Effector CD4-positive, alpha-beta T cell (primary cell): ENCODE data around the gene PRF1.

Experiments
- DNase-seq: peaks from one replicate; pipeline ENCODE4 v3.0.0-alpha.2; 2020

PRF1 gene

DNA sequence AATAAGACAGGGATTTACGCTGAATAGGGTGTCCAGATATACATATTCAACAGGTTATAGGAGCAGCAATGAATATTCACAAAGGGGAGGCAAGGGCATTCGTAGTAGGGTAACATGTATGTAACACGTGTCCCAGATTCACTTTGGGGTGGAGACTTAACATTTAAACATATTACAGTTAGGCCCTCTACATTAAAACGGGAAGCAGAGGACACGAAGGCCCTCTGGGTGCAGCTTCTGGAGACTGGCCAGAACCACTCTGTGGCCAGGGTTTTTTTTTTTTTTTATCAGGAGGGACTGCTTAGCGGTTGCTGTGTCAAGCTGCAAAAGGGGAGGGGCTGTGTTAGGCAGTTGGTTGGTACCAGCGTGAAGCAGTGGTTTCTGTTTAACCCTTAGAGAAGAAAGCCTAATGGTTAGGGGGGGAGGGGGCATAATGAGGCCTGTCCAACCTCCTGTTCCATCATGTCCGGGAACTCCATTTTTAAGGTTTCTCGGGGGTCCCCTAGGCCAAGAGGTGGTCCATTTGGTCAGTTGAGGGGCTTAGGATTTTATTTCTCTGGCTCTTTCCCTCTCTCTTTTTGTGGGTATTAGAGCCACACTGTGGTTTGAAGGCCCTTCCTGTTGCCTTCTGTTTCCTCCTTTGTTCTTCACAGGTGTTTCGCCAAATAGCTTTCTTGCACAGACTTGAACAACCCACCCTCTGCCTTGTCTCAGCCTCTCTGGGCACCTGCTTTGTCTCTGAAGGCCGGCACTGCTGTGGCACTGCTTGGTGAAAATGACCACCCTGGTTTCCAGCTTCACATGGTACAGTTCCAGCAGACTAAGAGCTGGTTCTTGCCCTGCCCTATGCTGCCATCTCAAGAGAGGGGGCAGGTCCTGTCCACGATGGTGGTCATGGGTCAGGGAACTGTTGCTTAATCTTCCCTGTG is 26.4 kb downstream of the PRF1 start:
- no peak for DNase-seq

DNA sequence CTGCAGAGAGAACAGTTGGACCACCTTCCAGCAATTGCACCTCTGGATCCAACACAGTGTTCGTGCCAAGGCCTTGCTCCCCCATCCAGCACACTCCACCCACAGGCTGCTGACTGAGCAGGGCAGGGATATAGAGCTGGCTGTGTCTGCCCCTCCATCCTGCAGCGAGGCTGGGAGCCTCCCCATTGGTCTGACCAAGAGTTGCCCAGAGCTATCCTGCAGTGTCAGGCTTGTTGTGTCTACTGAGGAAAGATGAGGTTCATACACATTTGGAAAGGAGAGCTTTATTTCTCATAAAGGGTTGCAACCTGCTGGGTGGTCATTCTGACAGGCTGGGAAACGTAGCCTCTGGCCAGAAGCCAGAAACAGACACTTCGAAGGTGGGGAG is 27.1 kb downstream of the PRF1 start:
- no peak for DNase-seq

DNA sequence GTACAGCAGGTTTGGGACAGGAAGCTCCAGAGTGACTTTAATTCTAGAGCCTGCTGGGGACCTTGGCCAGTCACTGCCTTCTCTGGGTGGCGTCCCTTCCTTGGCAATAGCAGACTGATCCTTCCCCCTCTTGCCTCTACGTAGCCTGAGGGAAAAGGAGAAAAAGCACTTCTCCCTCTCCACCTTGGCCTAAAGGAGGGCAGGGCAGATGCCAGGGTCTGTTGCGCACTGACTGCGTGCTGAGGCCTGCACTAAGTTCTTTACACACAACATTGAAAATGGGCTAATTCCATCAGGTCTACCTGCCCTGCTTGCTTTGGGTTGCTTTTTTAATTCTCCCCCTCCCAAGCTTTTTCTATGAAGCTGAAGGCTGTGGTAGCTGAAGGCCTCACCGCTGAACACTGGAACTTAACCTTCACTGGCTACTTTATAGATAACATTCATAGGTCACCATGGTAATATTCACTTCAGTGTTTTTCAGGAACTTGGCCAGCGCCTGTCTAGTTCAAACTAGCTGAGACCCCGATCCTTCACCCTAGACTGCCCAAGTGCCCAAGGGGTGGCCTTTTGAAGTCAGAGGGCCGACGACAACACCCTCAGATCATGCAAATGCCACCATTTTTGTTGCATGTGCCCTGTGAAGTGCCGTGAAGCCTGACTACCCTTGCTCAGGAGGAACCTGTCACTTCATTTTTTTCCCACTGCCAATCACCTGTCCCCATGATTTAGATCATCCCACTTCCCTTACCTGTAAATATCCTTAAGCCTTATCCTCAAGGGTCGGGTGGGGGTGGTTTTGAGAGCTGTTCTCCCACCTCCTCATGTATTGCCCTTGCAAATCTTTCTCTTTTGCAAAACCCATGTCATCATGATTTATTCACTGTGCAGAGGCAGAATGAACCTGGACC is 28.7 kb downstream of the PRF1 start:
- no peak for DNase-seq

GRCh38 chr10:70571636-70572439 is 30.7 kb downstream of the PRF1 start:
- no peak for DNase-seq

GRCh38 chr10:70571236-70571635 is 31.3 kb downstream of the PRF1 start:
- DNase-seq: no peak

DNA sequence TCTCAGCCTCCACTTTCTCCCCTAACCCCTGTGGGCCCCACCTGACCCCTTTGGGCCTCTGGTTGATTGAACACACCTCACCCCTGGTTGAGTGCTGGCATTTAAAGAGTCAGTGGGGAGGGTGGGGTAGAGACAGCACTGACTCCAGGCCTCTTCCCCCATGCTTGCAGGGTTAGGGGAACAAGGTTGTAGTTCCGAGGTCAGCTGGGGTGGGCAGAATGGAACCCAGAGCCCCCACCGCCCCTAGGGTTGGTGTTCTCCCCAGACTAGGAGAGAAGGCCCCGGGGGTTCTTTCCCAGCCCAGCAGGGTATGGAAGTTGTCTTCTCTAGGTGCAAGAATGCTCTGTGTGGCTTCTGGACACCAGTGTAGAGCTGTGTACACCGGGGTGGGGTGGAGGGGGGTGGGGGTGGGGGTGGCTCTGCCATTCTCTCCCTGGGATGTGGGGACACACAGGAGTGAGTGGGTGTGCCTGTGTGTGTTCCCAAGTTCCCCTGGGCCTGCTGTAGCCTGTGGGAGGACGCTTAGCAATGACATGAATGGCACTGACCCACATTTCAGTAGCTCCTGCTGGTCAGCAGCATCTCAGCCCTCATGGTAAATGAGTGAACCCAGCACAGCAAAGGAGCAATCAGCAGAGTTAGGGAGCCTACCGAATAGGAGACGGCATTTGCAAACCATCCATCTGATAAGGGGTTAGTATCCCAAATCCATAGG is 33.6 kb downstream of the PRF1 start:
- DNase-seq: no peak

GRCh38 chr10:70568113-70568512 is 34.4 kb downstream of the PRF1 start:
- no peak for DNase-seq

GRCh38 chr10:70567603-70568002 is 34.9 kb downstream of the PRF1 start:
- no peak for DNase-seq

GRCh38 chr10:70566515-70567290 is 35.8 kb downstream of the PRF1 start:
- no peak for DNase-seq

GRCh38 chr10:70565556-70566514 is 36.7 kb downstream of the PRF1 start:
- DNase-seq: no peak

GRCh38 chr10:70564901-70565351 is 37.6 kb downstream of the PRF1 start:
- no peak for DNase-seq

- DNase-seq: no peak
Measured at GRCh38 chr10:70564113-70564725, 38.3 kb downstream of the PRF1 start.

DNA sequence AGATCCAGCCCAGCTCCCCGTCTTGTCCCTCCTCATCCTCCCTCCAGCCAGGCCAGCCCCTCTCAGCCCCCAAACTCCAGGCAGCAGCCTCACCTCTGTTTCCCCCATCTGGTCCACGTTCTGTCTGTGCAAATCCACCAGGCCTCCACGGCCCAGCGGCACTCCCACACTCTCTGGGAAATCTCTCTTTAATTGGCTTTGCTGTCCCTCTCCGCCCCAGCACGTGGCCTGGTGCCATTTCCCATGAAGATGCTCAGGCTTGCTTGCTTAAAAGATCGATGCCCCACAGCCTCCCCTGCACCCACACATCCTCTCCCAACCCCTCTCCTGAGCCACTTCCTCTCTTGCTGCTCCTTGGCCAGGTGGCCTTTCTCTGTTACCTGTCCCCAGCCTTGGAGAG is 39.3 kb downstream of the PRF1 start:
- DNase-seq: no peak

DNA sequence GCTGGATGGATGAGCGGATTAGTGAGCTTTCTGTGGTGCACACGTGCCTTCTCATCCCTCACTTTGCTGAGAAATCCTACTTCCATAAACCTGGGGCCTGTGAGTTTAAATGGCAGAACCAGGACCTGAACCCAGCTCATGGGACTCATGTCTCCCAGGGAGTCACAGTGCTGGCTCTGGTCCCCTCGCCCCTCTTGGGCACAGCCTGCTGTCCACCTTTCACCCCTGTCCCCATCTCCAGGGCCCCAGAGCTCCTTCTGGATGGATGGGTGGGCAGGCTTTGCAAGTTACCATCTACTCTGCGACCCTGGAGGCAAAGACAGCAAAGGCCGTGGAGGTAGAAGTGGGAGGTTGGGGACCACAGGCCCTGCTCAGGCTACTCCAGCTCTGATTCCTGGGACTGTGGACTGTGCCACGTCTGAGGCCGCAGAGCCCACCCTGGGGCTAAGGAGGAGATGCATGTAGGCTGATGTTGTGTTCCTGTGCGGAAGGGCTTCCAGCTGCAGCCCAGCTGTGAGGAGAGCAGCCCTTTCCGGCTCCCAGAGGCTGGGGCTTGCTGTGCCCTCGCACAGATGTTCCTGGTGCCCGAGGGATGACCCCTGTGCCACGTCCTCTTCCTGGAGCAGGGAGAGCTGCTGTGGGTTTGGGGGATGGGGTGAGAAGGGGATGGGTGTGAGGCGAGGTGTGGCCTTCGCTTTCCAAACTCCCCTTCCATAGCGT is 40.3 kb downstream of the PRF1 start:
- DNase-seq: no peak

DNA sequence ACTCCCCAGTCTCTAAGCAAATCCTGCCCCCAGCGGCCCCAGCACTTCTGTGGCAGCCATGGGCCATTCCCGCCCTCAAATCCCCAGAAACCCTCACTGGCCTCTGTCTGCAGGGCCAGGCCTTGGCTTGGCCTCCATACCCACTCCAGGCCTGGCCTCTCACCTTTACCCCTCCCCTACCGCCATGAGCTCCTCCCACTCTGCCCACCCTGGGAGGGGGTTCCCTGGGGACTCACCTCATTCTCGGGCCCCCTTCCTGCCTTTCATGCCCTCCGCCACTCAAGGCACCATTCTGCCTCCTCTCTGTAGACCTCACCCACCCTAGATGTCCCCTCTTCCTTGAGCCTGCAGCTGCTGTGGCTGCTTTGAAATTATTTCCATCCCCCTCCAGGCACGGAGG is 41.0 kb downstream of the PRF1 start:
- no peak for DNase-seq

DNA sequence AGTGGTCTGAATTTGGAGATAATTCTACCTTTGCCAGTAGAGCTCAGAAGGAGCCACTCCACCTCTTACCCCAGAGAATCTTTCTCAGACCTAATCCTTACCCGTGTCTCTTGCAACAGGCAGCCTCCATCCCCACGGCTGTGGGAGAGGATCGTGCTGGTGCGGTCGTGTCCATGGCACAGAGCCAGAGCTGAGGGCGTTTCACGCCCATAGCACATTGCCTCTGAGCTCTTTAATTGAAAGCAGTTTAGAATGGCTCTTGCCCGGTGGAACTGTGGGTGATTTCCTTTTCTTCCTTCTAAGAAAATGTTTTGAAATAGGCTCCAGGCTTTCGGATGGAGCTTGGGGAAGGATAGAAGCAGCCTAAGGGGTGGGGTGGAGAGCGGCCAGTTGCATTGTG is 41.5 kb downstream of the PRF1 start:
- no peak for DNase-seq

GRCh38 chr10:70560511-70560941 is 42.0 kb downstream of the PRF1 start:
- no peak for DNase-seq

DNA sequence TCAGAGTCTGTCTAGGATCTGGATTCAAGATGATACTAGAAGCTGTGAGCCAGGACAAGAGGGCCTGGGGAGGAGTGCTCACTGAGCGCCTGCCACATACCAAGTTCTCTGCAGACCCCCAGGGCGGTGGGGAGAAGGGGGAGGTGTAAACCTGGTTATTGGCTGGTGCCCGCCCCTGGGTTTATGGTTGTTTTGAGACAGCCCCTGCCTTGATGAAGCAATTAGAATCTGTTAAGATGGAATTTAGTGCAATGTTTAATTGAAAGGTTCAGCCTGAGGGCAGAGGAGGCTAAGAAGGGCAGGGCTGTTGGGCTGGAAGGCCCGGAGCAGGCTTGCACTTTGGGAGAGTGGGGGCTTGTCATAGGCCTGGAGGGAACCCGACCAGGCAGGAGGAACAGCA is 42.7 kb downstream of the PRF1 start:
- no peak for DNase-seq
